ENCODE results near the gene DOCK1.

The DOCK1 gene

DNA sequence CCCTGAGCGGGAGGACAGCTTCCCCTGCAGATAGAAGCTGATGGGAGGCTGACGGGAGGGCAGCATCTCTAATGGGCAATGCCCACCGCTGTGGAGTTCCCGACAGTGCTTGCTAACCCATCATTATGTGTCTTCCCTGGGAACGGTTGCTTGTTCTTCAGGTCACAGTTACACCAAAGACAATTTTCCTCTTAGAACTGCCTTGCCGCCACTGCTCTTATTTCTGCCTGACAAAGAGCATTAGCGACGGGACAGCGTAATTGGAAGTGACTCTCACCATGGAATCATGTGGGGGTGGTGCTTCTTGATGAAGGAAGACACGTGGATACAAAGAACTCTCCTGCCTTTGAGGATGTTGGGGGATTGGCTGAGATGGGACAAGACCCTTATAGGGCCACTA lies 562.6 kb downstream of the DOCK1 start:
- in situ Hi-C loops (cut with MboI; ENCODE audit: low sequenced_read_pairs, unreplicated experiment): no loop called here

DNA sequence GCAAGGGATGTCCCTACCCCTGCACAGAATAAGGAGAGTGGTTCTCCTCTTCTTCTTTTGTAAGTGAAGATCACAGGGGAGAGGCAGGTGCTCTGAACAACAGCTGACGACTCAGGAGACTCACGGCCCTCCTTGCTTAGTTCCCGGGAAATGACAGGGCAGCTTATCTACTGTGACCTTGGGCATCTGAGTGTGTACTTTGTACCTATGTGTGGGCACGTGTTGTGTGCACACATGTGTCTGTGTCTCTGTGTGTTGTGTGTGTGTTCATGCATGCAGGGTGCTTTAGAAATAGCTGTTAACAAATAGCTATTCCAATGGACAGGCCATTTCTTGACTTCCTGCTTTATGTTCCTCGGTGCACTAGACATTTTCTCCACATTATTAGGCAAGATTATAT lies 563.4 kb downstream of the DOCK1 start:
- DNase-seq (ENCODE audit: low spot score): no peak
- TF ChIP-seq, protein P1, sequence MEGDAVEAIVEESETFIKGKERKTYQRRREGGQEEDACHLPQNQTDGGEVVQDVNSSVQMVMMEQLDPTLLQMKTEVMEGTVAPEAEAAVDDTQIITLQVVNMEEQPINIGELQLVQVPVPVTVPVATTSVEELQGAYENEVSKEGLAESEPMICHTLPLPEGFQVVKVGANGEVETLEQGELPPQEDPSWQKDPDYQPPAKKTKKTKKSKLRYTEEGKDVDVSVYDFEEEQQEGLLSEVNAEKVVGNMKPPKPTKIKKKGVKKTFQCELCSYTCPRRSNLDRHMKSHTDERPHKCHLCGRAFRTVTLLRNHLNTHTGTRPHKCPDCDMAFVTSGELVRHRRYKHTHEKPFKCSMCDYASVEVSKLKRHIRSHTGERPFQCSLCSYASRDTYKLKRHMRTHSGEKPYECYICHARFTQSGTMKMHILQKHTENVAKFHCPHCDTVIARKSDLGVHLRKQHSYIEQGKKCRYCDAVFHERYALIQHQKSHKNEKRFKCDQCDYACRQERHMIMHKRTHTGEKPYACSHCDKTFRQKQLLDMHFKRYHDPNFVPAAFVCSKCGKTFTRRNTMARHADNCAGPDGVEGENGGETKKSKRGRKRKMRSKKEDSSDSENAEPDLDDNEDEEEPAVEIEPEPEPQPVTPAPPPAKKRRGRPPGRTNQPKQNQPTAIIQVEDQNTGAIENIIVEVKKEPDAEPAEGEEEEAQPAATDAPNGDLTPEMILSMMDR (IDR thresholded peaks at IDR 0.05; ENCODE audit: borderline replicate concordance, control extremely low read depth, extremely low read depth, insufficient read depth, missing control alignments): no peak
- in situ Hi-C loops (cut with MboI; ENCODE audit: low sequenced_read_pairs, unreplicated experiment): no loop called here

More for the DNA sequence above, 562.6 kb downstream of the DOCK1 start:
- TF ChIP-seq, protein P1 (IDR thresholded peaks at IDR 0.05; ENCODE audit: borderline replicate concordance, control extremely low read depth, extremely low read depth, insufficient read depth, missing control alignments): no peak
- DNase-seq (ENCODE audit: low spot score): no peak

DNA sequence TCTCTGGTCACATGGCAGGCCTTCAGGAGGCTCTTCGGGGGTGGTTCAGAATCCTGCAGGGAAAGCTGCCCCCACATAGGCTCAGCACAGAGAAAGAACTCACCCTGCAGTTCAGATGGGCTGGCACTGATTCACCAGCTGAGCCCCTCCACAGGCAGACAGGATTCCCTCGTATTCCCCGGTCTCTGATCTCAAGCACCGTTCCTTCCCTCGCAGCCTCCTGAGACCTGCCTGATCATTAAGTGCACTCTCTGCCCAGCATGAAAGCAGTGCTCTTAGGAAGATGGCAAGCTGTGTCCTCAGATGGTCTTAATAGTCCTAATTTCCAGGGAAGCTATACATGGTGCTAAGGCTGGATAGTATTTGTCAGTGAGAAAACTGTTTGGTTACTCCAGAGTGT lies 565.7 kb downstream of the DOCK1 start:
- TF ChIP-seq, protein P1 (IDR thresholded peaks at IDR 0.05; ENCODE audit: borderline replicate concordance, control extremely low read depth, extremely low read depth, insufficient read depth, missing control alignments): no peak
- DNase-seq (ENCODE audit: low spot score): no peak
- in situ Hi-C loops (cut with MboI; ENCODE audit: low sequenced_read_pairs, unreplicated experiment): no loop called here

DNA sequence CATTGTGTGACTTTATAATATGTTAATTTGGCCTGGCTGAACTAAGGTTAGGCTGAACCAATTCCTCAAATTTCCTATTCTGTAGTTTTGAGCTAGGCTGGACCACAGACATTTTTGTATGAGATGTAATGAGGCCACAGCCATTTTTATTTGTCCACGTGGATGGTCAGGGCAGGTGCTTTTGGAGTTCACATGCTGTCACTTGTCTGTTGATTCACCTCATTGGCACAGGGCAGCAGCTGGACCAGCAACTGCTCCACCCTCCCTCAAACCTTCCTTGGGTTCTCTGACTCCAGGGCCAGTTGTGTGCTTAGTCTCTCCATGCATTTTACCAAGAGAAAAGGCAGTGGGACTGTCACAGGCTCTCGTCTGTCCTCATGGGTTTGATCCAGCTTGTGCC lies 567.7 kb downstream of the DOCK1 start:
- DNase-seq (ENCODE audit: low spot score): no peak
- in situ Hi-C loops (cut with MboI; ENCODE audit: low sequenced_read_pairs, unreplicated experiment): no loop called here
- TF ChIP-seq, protein P1 (IDR thresholded peaks at IDR 0.05; ENCODE audit: borderline replicate concordance, control extremely low read depth, extremely low read depth, insufficient read depth, missing control alignments): no peak

DNA sequence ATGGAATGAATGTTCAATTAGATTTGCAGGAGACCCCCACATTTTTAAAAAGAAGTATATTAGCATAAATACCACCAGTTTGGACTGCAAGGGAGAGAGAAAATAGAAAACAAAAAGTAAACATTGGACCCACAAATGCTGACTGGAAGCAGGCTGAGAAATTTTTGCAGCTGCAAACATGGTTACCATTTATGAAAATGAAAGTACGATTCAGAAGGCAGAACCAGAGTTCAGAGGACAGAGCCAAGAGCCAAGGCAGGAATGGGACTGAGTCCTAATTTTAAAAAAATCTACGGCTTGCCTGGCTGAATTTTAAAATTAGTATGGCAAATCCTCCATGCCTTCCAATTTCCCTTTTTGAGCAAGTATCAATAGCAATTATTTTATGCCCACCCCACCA lies 569.3 kb downstream of the DOCK1 start:
- no peak for DNase-seq (ENCODE audit: low spot score)
- TF ChIP-seq, protein P1 (IDR thresholded peaks at IDR 0.05; ENCODE audit: borderline replicate concordance, control extremely low read depth, extremely low read depth, insufficient read depth, missing control alignments): no peak
- in situ Hi-C loops (cut with MboI; ENCODE audit: low sequenced_read_pairs, unreplicated experiment): no loop called here

DNA sequence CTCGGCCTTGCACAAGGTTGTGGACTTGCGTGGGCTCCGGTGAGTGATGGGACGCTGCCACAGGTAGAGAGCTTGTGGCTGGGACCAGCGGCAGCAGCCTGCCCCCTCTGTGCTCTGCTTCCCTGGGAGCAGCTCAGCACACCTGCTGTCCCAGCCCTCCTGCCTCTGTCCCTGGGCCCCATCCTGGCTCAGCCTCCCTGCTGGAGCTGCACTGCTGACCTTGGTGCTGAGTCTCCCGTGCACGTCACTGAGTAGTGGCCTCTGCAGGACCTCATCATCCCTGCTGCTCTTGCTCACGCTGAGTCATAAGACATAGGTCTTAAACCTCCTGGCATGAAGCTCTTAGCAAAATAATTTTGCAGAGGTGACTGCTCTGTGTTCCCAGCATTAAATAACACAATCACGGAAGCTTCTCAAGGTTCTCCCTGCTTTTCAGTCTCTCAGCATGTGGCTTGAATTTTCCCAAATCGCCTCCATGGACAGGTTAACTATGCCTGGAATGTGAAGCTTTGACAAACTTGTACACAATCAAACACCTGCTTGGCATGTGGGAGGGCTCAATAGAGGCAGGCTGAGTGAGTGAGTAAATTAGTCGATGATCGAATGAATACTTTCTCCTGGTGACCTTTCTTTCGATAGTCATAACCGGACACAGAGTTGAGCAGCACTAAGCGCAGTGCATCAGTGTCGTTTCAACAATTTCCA lies 580.1 kb downstream of the DOCK1 start:
- TF ChIP-seq, protein P1 (IDR thresholded peaks at IDR 0.05; ENCODE audit: borderline replicate concordance, control extremely low read depth, extremely low read depth, insufficient read depth, missing control alignments): no peak
- in situ Hi-C loops (cut with MboI; ENCODE audit: low sequenced_read_pairs, unreplicated experiment): no loop called here
- DNase-seq (ENCODE audit: low spot score): no peak
